Activated naive CD4-positive, alpha-beta T cell treated with anti-CD3 and anti-CD28 coated beads, Interleukin-2, amount 10 ng/mL, durations not matched to agents 7 days and 5 days (primary cell): ENCODE results near the gene KRT77.

Source experiments
- CTCF ChIA-PET: fragments of 350-600 bp; sonication (Branson Sonifier 250); formaldehyde crosslinking; loops from one replicate; lab custom pipeline; 2021; ENCODE audit warnings: antibody characterized with exemption; lab: Charles Lee
- DNase-seq: peaks from one replicate; pipeline ENCODE4 v3.0.0-alpha.2; 2020
- H3K27ac Mint-ChIP-seq: one replicate; pipeline ENCODE4 v1.8.0; 2021; ENCODE audit warnings: mild to moderate bottlenecking, moderate library complexity, mixed read lengths
- H3K27me3 Mint-ChIP-seq: one replicate; pipeline ENCODE4 v1.8.0; 2021; ENCODE audit warnings: mild to moderate bottlenecking, mixed read lengths
- H3K36me3 Mint-ChIP-seq: one replicate; pipeline ENCODE4 v1.8.0; 2021; ENCODE audit warnings: mixed read lengths
- H3K4me1 Mint-ChIP-seq: one replicate; pipeline ENCODE4 v1.8.0; 2021; ENCODE audit warnings: mixed read lengths
- H3K4me3 Mint-ChIP-seq: one replicate; pipeline ENCODE4 v1.8.0; 2021; ENCODE audit warnings: mild to moderate bottlenecking, moderate library complexity, mixed read lengths
- H3K9me3 Mint-ChIP-seq: one replicate; pipeline ENCODE4 v1.8.0; 2021; ENCODE audit warnings: mixed read lengths

The KRT77 gene

DNA sequence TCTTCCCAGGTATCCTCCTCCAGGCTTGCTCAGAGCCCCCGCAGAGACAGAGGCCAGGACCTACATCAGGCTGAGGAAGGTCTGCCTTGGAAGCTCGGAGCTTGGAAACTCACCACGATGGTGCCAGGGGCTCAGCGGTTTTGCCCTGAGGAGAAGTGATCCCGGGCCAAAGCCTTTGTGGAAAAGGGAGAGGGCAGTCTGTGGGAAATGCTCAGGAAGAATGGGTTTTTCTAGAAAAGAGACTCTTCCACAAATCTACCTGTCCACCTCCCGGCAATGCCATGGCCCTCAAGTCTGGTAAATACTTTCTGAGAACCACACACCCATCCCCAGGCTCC, 59.3 kb downstream of the KRT77 start:
- peak; percentile 13 for DNase-seq
- Mint-ChIP-seq H3K4me3 (no peak overlapping the region), H3K27ac (peak overlapping the region; percentile 100), H3K4me1 (peaks cover 80% of the 10 kb centered on the region), H3K27me3 (peaks cover 5% of the 10 kb centered on the region), H3K36me3 (peaks cover 28% of the 10 kb centered on the region), H3K9me3 (peaks cover 15% of the 10 kb centered on the region)
- CTCF ChIA-PET = interaction anchor here (1.2 kb wide), 1 partner anchor 11 kb away, joined by 3 read pairs; no protein-coding TSS in a partner anchor

DNA sequence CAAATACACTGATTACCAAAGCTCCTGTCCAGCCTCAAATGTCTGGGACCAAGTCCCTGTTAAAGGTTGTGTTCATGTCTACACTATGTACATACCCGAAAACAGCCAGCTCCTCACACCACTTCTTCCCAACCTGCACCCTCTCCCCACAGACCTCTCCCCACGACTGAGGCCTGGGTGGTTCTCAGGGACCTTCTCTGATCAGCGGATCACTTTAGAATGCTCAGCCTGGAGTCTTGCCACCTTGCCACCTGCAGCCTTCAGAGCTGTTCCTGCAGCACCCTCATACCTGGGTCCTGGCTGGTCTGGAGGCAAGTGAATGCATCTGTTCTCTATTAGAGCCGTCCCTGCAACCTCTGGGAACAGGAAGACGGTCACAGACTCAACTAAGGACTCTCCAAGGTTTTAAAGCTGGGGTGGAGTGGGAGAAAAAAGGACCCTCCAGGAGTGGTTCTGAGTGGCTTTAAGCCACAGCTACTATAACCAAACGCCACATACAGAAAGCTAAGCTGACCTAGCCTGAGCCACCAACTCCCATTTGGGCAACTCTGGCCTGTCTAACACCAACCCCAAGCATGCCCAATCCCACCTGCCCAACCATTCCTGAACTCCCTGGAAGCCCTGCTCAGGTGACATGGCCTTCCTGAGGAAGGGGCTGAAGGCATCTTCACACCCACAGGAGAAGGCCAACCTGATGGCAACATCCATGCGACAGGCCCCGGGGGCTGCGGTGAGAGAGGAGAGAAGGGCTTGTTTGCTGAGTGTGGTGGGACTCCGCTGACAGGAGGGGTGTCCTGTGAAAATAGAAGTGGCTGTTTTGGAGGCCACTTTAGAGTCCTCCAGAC, 59.9 kb downstream of the KRT77 start:
- CTCF ChIA-PET = interaction anchor here (1.2 kb wide), 1 partner anchor 10 kb away, joined by 3 read pairs; no protein-coding TSS in a partner anchor
- peak overlapping the region; percentile 100 for H3K27ac Mint-ChIP-seq
- DNase-seq = peak; percentile 16

DNA sequence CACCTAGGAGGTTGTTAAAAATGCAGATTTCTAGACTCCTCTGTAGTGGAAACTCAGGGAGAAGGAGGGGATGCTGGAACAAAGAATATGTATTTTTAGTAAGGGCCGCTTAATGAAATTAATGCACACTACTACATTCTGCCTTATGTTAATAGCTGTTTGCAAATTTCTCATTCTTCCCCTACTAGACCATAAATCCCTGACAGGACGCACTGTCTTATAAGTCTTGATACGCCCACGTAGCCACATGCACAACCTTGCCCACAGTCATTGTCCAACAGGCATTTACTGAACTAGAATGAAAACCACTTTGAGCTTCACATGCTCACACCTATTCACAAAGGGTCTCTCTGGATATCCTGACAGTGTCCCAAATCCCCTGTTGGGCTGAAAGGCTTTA, 61.9 kb downstream of the KRT77 start:
- H3K36me3 Mint-ChIP-seq = peaks cover 24% of the 10 kb centered on the region
- H3K27me3 Mint-ChIP-seq = peaks cover 9% of the 10 kb centered on the region
- H3K4me3 Mint-ChIP-seq = no peak overlapping the region
- H3K27ac Mint-ChIP-seq = no peak overlapping the region
- H3K4me1 Mint-ChIP-seq = peaks cover 55% of the 10 kb centered on the region
- CTCF ChIA-PET = interaction anchor here (1.5 kb wide), 1 partner anchor 8 kb away, joined by 6 read pairs; no protein-coding TSS in a partner anchor
- H3K9me3 Mint-ChIP-seq = peaks cover 12% of the 10 kb centered on the region
- DNase-seq = peak; percentile 19

More for the DNA sequence above, 59.9 kb downstream of the KRT77 start:
- peaks cover 74% of the 10 kb centered on the region for H3K4me1 Mint-ChIP-seq
- H3K9me3 Mint-ChIP-seq = peaks cover 15% of the 10 kb centered on the region
- peaks cover 27% of the 10 kb centered on the region for H3K36me3 Mint-ChIP-seq
- H3K4me3 Mint-ChIP-seq = no peak overlapping the region
- H3K27me3 Mint-ChIP-seq = peaks cover 5% of the 10 kb centered on the region
